ENCODE data around the gene EFTUD2.

EFTUD2 gene

DNA sequence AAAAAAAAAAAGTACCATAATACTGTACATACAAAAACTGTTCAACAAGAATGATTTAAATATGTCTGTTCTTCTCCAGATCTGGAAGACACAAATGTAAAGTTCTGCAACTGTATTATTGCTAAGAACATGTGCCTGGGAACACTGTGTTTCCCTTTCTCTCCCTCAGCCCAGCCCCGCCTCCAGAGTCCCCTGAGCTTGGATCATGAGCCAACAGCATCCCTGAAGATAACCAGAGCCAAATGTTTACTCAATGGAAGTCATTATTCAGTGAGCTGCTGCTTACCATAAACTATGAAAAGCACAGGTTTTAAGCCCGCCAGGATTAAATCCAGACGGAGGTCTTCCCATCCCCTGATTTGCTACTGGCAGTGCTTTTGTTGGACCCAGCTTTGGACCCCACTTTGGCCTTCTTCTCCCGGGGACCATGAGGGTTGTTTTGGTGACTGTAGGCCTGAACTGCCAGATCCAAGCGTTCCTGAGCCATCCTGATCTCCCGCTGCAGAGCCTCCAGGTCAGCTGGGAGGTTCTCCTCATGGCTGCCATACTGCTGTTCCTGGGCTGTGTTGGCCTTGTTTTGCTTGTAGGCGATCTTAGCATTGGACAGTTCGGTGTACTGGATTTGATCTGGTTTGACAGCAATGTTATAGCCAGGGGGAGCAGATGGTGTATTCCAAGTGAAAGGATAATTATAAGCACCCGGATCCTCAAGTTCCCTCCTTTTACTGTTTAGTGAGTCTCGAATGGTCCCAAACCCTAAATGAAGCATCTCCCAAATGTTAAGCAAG lies 94.7 kb downstream of the EFTUD2 start:
- DNase-seq = no peak

DNA sequence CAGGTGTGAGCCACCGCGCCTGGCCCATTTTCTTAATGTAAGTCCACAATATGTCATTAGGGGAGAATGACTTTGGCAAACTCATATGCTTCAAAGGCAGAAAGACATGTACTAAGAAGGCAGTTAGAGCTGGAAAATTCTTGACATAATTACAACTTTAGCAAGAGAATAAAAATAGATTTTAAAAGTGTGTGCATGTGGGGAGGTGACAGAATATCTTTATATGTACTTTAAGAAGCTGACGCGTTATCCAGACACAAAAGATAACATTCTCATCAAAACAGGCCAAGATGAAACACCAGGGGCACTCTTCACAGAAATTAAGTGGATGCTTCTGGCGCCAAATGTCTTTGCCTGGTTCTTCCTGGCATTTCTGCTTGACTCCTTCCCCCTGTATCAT lies 97.4 kb downstream of the EFTUD2 start:
- DNase-seq = no peak
